ENCODE measurements around the gene GPS2. TPM values are rescaled to one million over a fixed set of nuclear protein-coding genes. Genes with fewer than 3 reads are reported as not detected.

The GPS2 gene
- total RNA-seq, 1 donor from 2014 or later = 33.5 TPM

Other genes with a start within 250 kb of the GPS2 start
- gene CLEC10A, start 235.1 kb downstream of the GPS2 start, total RNA-seq = 0.99 and 1.7 TPM in 2 replicates
- not detected in 2 replicates for gene ASGR2, start 200.5 kb downstream of the GPS2 start, total RNA-seq
- gene ASGR1, start 136.0 kb downstream of the GPS2 start, total RNA-seq = 14.4 and 28.8 TPM in 2 replicates
- 5.4 and 9.1 TPM in 2 replicates for gene DLG4, start 95.5 kb downstream of the GPS2 start, total RNA-seq
- gene ACADVL, start 95.4 kb downstream of the GPS2 start, total RNA-seq = 205 and 242 TPM in 2 replicates
- 25.1 and 31.9 TPM in 2 replicates for gene DVL2, start 80.8 kb downstream of the GPS2 start, total RNA-seq
- gene PHF23, start 75.9 kb downstream of the GPS2 start, total RNA-seq = 30.9 and 38.5 TPM in 2 replicates
- gene GABARAP, start 72.9 kb downstream of the GPS2 start, total RNA-seq = 124 and 130 TPM in 2 replicates
- gene CTDNEP1, start 63.6 kb downstream of the GPS2 start, total RNA-seq = 22.4 and 25.2 TPM in 2 replicates
- 26.6 and 32.7 TPM in 2 replicates for gene ELP5, start 63.1 kb downstream of the GPS2 start, total RNA-seq
- 0.99 and 7.0 TPM in 2 replicates for gene CLDN7, start 52.9 kb downstream of the GPS2 start, total RNA-seq
- gene SLC2A4, start 33.6 kb downstream of the GPS2 start, total RNA-seq = 0.22 and 0.60 TPM in 2 replicates
- gene YBX2, start 20.7 kb downstream of the GPS2 start, total RNA-seq = under 0.01 TPM in 2 replicates
- 385 and 487 TPM in 2 replicates for gene EIF5A, start 7.7 kb downstream of the GPS2 start, total RNA-seq
- 7.4 and 13.1 TPM in 2 replicates for gene NEURL4, start 14.0 kb upstream of the GPS2 start, total RNA-seq
- gene ACAP1, start 21.2 kb upstream of the GPS2 start, total RNA-seq = 0.40 and 0.44 TPM in 2 replicates
- gene KCTD11, start 36.8 kb upstream of the GPS2 start, total RNA-seq = 2.4 and 3.8 TPM in 2 replicates
- not detected in 2 replicates for gene TMEM95, start 39.8 kb upstream of the GPS2 start, total RNA-seq
- gene TNK1, start 65.7 kb upstream of the GPS2 start, total RNA-seq = 1.5 and 1.8 TPM in 2 replicates
- 15.0 and 19.4 TPM in 2 replicates for gene PLSCR3, start 79.2 kb upstream of the GPS2 start, total RNA-seq
- gene TMEM256, start 88.7 kb upstream of the GPS2 start, total RNA-seq = 141 and 232 TPM in 2 replicates
- 1.2 and 1.3 TPM in 2 replicates for gene NLGN2, start 92.5 kb upstream of the GPS2 start, total RNA-seq
- not detected in 2 replicates for gene SPEM1, start 105.0 kb upstream of the GPS2 start, total RNA-seq
- not detected in 2 replicates for gene SPEM2, start 110.3 kb upstream of the GPS2 start, total RNA-seq
- gene SPEM3, start 113.5 kb upstream of the GPS2 start, total RNA-seq = not detected in 2 replicates
- 6.1 and 9.3 TPM in 2 replicates for gene TMEM102, start 120.1 kb upstream of the GPS2 start, total RNA-seq
- gene FGF11, start 124.2 kb upstream of the GPS2 start, total RNA-seq = 0.20 and 0.22 TPM in 2 replicates
- gene CHRNB1, start 129.7 kb upstream of the GPS2 start, total RNA-seq = 8.1 and 9.2 TPM in 2 replicates
- gene ZBTB4, start 164.3 kb upstream of the GPS2 start, total RNA-seq = 6.3 and 8.5 TPM in 2 replicates
- gene SLC35G6, start 166.1 kb upstream of the GPS2 start, total RNA-seq = not detected in 2 replicates
- 56.0 and 70.0 TPM in 2 replicates for gene POLR2A, start 169.0 kb upstream of the GPS2 start, total RNA-seq
- 4.4 and 4.8 TPM in 2 replicates for gene TNFSF12, start 233.7 kb upstream of the GPS2 start, total RNA-seq
- 0.20 and 0.65 TPM in 2 replicates for gene TNFSF13, start 243.4 kb upstream of the GPS2 start, total RNA-seq
- gene SENP3, start 246.6 kb upstream of the GPS2 start, total RNA-seq = 52.3 and 81.5 TPM in 2 replicates